Measurements from ENCODE around the gene CBY1. TPM values are rescaled to one million over a fixed set of nuclear protein-coding genes. Genes with fewer than 3 reads are reported as not detected.

The CBY1 gene
- polyA plus RNA-seq, 3 donors: 56.5 to 62.1 (median 58.4) TPM

GRCh38 chr22:38694940-38695339, 38.5 kb downstream of the CBY1 start:
- no peak for DNase-seq (ENCODE audit: extremely low read depth in 1 of 11, low read depth in 9 of 11, low spot score in 4 of 11)

GRCh38 chr22:38696606-38697424, 40.4 kb downstream of the CBY1 start:
- no peak for DNase-seq (ENCODE audit: extremely low read depth in 1 of 11, low read depth in 9 of 11, low spot score in 4 of 11)

GRCh38 chr22:38697425-38698089, 41.1 kb downstream of the CBY1 start:
- DNase-seq (ENCODE audit: extremely low read depth in 1 of 11, low read depth in 9 of 11, low spot score in 4 of 11): no peak

- DNase-seq (ENCODE audit: extremely low read depth in 1 of 11, low read depth in 9 of 11, low spot score in 4 of 11): no peak
Observed at GRCh38 chr22:38698407-38699094, 42.1 kb downstream of the CBY1 start.

- DNase-seq (ENCODE audit: extremely low read depth in 1 of 11, low read depth in 9 of 11, low spot score in 4 of 11): no peak
Observed at GRCh38 chr22:38699143-38699542, 42.7 kb downstream of the CBY1 start.

- DNase-seq (ENCODE audit: extremely low read depth in 1 of 11, low read depth in 9 of 11, low spot score in 4 of 11): no peak
Observed at GRCh38 chr22:38699784-38700183, 43.3 kb downstream of the CBY1 start.

- DNase-seq (ENCODE audit: extremely low read depth in 1 of 11, low read depth in 9 of 11, low spot score in 4 of 11): peak in 1 of 11 donors; percentile 52
Observed at GRCh38 chr22:38700270-38700788, 43.9 kb downstream of the CBY1 start.

- peak in 10 of 11 donors; percentile 86 to 95 (median 91) for DNase-seq (ENCODE audit: extremely low read depth in 1 of 11, low read depth in 9 of 11, low spot score in 4 of 11)
Observed at GRCh38 chr22:38700789-38701628, 44.6 kb downstream of the CBY1 start, which contains the start of gene JOSD1. TSS of gene JOSD1 (minus strand) at chr22:38700943. CDS start at chr22:38699987, 956 bp downstream.

- no peak for DNase-seq (ENCODE audit: extremely low read depth in 1 of 11, low read depth in 9 of 11, low spot score in 4 of 11)
Observed at GRCh38 chr22:38704654-38705234, 48.3 kb downstream of the CBY1 start.

- peak; percentile 99 to 100 (median 100) for DNase-seq (ENCODE audit: extremely low read depth in 1 of 11, low read depth in 9 of 11, low spot score in 4 of 11)
Observed at GRCh38 chr22:38705235-38706100, 49.0 kb downstream of the CBY1 start, which contains the start of gene GTPBP1. TSS of gene GTPBP1 (plus strand) at chr22:38705944. CDS start at chr22:38705956, 12 bp downstream.

GRCh38 chr22:38706101-38706900, 49.9 kb downstream of the CBY1 start:
- DNase-seq (ENCODE audit: extremely low read depth in 1 of 11, low read depth in 9 of 11, low spot score in 4 of 11): peak in 3 of 11 donors; percentile 18 to 37 (median 28)

- no peak for DNase-seq (ENCODE audit: extremely low read depth in 1 of 11, low read depth in 9 of 11, low spot score in 4 of 11)
Observed at GRCh38 chr22:38706901-38707195, 50.4 kb downstream of the CBY1 start.

- DNase-seq (ENCODE audit: extremely low read depth in 1 of 11, low read depth in 9 of 11, low spot score in 4 of 11): no peak
Observed at GRCh38 chr22:38707346-38707745, 50.9 kb downstream of the CBY1 start.

GRCh38 chr22:38707984-38708383, 51.5 kb downstream of the CBY1 start:
- no peak for DNase-seq (ENCODE audit: extremely low read depth in 1 of 11, low read depth in 9 of 11, low spot score in 4 of 11)

- DNase-seq (ENCODE audit: extremely low read depth in 1 of 11, low read depth in 9 of 11, low spot score in 4 of 11): no peak
Observed at GRCh38 chr22:38709306-38709705, 52.9 kb downstream of the CBY1 start.

- no peak for DNase-seq (ENCODE audit: extremely low read depth in 1 of 11, low read depth in 9 of 11, low spot score in 4 of 11)
Observed at GRCh38 chr22:38710351-38710750, 53.9 kb downstream of the CBY1 start.

GRCh38 chr22:38710866-38711265, 54.4 kb downstream of the CBY1 start:
- DNase-seq (ENCODE audit: extremely low read depth in 1 of 11, low read depth in 9 of 11, low spot score in 4 of 11): no peak
